GM12872 (cell line): Measurements from ENCODE around the gene WHRN.

Experiments
- TF ChIP-seq, protein P1 (sequence below): IDR thresholded peaks from 3 replicates; pipeline ENCODE4 v1.5.1; 2011; ENCODE audit warnings: low read depth, mild to moderate bottlenecking, low read length, moderate library complexity; ENCODE audit not compliant: insufficient read depth

WHRN gene

DNA sequence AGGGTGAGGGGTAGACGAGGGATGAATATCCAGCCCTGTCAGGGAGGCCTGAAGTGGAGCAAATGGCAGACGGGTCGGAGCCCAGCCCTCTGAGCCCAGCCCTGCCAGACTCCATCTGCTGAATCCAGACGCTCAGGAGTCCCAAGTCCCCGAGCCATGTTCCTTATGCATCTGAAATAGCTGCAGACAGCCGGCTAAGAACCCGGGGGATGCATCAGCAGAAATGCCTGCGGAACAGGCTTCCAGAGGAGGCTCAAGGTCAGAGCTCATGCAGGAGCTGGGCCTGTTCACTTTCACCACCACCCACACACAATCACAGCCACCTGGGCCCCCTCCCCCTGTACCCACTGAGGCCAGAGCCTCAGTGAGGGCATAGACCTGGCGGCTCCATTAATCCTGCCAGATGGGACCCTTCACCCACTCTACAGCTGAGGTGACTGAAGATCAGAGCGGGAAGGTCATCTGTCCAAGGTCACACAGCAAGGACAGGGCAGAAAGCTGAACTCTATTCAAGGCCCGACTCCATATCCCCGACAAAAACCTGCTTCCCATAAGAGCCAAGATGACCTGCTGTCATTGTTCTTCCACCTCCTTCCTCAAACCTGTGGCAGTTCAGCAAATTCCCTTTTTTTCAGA lies 93.1 kb downstream of the WHRN start:
- TF ChIP-seq, protein P1, sequence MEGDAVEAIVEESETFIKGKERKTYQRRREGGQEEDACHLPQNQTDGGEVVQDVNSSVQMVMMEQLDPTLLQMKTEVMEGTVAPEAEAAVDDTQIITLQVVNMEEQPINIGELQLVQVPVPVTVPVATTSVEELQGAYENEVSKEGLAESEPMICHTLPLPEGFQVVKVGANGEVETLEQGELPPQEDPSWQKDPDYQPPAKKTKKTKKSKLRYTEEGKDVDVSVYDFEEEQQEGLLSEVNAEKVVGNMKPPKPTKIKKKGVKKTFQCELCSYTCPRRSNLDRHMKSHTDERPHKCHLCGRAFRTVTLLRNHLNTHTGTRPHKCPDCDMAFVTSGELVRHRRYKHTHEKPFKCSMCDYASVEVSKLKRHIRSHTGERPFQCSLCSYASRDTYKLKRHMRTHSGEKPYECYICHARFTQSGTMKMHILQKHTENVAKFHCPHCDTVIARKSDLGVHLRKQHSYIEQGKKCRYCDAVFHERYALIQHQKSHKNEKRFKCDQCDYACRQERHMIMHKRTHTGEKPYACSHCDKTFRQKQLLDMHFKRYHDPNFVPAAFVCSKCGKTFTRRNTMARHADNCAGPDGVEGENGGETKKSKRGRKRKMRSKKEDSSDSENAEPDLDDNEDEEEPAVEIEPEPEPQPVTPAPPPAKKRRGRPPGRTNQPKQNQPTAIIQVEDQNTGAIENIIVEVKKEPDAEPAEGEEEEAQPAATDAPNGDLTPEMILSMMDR, result no peak

DNA sequence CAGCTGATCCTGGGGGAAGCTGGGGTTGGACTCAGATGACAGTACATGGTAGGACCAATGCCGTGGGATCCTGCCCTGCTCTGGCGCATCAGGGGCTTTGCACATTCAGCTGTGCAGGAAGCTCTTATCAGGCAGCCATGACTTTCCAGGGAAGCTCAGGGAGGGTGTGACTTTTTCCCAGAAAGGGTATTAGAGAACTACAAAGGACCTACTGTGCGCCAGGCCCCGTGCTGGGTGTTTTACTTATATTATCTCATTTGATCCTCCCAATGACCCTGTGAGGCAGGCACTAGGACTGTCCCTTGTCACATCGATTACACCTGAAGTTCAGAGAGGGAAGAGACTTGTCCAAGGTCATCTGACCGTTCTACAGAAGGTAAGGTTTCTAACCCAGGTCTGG lies 93.8 kb downstream of the WHRN start:
- TF ChIP-seq, protein P1, result no peak

DNA sequence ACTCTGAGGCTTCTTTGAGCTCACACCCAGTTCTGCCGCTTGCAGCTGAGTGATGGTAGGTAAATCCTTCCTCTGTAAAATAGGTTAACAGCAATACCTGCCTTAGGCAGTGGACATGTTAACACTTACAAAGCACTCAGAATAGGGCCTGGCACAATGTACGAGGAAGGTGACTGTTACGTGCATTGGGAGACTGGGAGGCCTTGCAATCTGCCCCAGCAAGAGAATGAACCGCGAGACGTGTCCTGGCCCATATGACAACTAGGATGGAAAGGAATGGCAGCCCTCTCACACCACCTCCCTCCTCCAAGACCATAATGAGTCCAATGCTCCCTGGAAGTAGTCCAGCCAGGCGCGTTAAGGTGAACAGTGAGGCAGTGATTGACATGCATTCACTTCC lies 94.4 kb downstream of the WHRN start:
- TF ChIP-seq, protein P1, result no peak

DNA sequence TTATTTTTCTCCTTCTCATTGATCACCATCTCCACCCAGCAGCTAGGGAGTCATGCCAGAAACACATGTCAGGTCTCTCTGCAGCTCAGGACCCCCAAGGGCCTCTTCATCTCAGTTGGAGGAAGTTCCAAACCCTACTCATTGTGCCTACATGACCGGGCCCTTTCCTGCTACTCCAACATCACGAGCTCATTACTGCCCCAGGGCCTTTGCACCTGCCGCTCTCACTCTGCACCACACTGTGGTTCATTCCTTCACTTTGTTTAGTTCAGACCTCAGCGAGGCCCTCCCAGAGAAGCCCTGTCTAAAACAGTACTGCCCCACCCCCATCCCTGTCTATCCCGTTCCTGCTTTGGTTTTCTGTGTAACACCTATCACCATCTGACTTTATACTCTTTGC lies 95.4 kb downstream of the WHRN start:
- TF ChIP-seq, protein P1, result no peak

DNA sequence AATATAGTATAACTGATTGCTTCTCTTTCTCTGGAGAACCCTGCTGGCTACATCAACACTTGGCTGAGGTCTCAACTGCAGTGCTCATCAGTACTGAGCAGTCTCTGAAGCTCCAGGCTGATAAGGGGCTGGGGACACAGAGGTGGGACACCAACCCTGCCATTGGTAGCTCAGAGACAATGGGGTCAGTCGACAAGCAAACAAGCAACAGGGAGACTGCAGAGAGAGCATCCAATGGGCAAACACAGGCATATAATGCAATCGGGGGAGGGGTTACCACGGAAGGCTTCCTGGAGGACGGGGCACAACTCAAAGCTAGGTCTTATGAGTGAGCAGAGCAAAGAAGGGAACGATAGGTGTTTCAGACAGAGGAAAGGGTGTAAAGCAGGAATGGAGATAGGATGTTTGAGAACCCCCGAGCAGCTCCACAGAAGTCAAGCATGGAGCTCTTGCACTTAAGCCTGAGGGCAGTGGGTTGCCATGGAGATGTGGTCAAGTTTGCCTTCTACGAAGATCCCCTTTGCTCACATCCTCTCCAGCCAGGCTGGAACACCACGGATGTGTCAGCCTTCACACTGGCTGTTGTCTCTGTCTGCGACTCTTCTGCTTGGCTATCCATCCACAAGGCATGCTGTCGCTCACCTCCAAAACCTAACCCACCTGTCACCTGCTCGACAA lies 96.0 kb downstream of the WHRN start:
- TF ChIP-seq, protein P1, result no peak

DNA sequence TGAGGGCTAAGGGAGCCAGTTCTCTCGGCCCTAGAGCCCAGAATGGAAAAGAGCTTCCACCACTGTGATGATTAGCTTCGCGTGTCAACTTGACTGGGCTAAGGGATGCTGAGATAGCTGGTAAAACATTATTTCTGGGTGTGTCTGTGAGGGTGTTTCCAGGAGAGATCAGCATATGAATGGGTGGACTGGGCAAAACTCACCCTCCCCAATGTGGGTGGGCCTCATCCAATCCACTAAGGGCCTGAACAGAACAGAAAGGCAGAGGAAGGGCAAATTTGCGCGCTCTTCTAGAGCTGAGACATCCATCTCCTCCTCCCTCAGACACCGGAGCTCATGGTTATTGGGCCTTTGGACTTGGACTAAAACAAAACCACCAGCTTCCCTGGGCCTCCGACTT lies 96.6 kb downstream of the WHRN start:
- TF ChIP-seq, protein P1, result no peak

DNA sequence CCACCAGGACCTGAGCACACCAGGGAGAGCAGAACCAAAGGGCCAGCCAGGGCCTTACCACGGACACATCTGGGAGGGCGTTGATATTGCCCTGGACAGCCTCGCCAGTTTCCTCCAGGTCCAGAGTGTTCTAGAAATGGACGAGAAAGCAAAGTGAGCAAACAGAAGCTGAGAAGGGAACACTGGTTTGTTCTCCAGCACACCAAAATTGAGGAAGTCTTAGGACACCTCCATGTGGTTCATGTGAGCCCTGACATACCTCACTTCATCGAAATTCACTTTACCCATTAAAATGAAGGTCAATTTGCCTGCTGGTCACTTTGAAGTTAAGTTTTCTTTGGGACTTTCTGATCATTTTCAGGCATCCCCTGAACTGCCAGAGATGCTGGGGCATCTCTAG lies 97.4 kb downstream of the WHRN start:
- TF ChIP-seq, protein P1, result no peak
